HEK293 (cell line): ENCODE data around the gene BCL11B.

Experiments
- HOXC10 ChIP-seq: sonication (generic); formaldehyde crosslinking; IDR thresholded peaks from 2 replicates; pipeline ENCODE4 v1.8.1; 2023; ENCODE audit warnings: mild to moderate bottlenecking, missing genetic modification reagents
- KLF7 ChIP-seq: fragments of 450-650 bp; formaldehyde crosslinking; IDR thresholded peaks from 2 replicates; pipeline ENCODE4 v1.5.1; 2016; ENCODE audit warnings: missing biosample characterization, missing genetic modification characterization, borderline replicate concordance
- MZF1 ChIP-seq: fragments of 450-650 bp; formaldehyde crosslinking; IDR thresholded peaks from 2 replicates; pipeline ENCODE4 v1.5.1; 2017; ENCODE audit warnings: missing biosample characterization, missing genetic modification characterization, borderline replicate concordance
- OSR2 ChIP-seq: fragments of 450-650 bp; formaldehyde crosslinking; IDR thresholded peaks from 2 replicates; pipeline ENCODE4 v1.5.1; 2016; ENCODE audit warnings: missing biosample characterization, missing genetic modification characterization
- SCRT1 ChIP-seq: fragments of 450-650 bp; formaldehyde crosslinking; IDR thresholded peaks from 2 replicates; pipeline ENCODE4 v1.5.1; 2016; ENCODE audit warnings: missing biosample characterization, missing genetic modification characterization, borderline replicate concordance
- YY1 ChIP-seq: fragments of 450-650 bp; formaldehyde crosslinking; IDR thresholded peaks from 2 replicates; pipeline ENCODE4 v1.5.1; 2018; ENCODE audit warnings: missing biosample characterization, missing genetic modification characterization
- ZFP41 ChIP-seq: fragments of 450-650 bp; formaldehyde crosslinking; IDR thresholded peaks from 2 replicates; pipeline ENCODE4 v1.5.1; 2016; ENCODE audit warnings: missing biosample characterization, missing genetic modification characterization, borderline replicate concordance
- ZIC2 ChIP-seq: fragments of 450-650 bp; formaldehyde crosslinking; IDR thresholded peaks from 2 replicates; pipeline ENCODE4 v1.5.1; 2016; ENCODE audit warnings: missing biosample characterization, missing genetic modification characterization
- ZNF114 ChIP-seq: fragments of 450-650 bp; formaldehyde crosslinking; IDR thresholded peaks from 2 replicates; pipeline ENCODE4 v1.5.0; 2017; ENCODE audit warnings: missing biosample characterization, missing genetic modification characterization
- ZNF292 ChIP-seq: fragments of 450-650 bp; formaldehyde crosslinking; IDR thresholded peaks from 2 replicates; pipeline ENCODE4 v1.5.1; 2016; ENCODE audit warnings: low read depth, missing biosample characterization, missing genetic modification characterization, borderline replicate concordance
- ZNF394 ChIP-seq: fragments of 450-650 bp; formaldehyde crosslinking; IDR thresholded peaks from 2 replicates; pipeline ENCODE4 v1.5.1; 2016; ENCODE audit warnings: missing biosample characterization, missing genetic modification characterization, mild to moderate bottlenecking, moderate library complexity, borderline replicate concordance
- ZNF404 ChIP-seq: fragments of 450-650 bp; formaldehyde crosslinking; IDR thresholded peaks from 2 replicates; pipeline ENCODE4 v1.5.1; 2017; ENCODE audit warnings: missing biosample characterization, missing genetic modification characterization
- ZNF423 ChIP-seq: fragments of 450-650 bp; formaldehyde crosslinking; IDR thresholded peaks from 2 replicates; pipeline ENCODE4 v1.5.1; 2016; ENCODE audit warnings: missing biosample characterization, missing genetic modification characterization
- ZNF561 ChIP-seq: fragments of 450-650 bp; IDR thresholded peaks from 2 replicates; pipeline ENCODE4 v1.5.1; 2018; ENCODE audit warnings: missing biosample characterization, missing genetic modification characterization, borderline replicate concordance
- ZNF585B ChIP-seq: fragments of 450-650 bp; formaldehyde crosslinking; IDR thresholded peaks from 2 replicates; pipeline ENCODE4 v1.5.1; 2016; ENCODE audit warnings: missing biosample characterization, missing genetic modification characterization
- ZNF600 ChIP-seq: fragments of 450-650 bp; formaldehyde crosslinking; IDR thresholded peaks from 2 replicates; pipeline ENCODE4 v1.5.1; 2016; ENCODE audit warnings: missing biosample characterization, missing genetic modification characterization
- ZNF610 ChIP-seq: fragments of 450-650 bp; formaldehyde crosslinking; IDR thresholded peaks from 2 replicates; pipeline ENCODE4 v1.5.1; 2016; ENCODE audit warnings: missing biosample characterization, missing genetic modification characterization, borderline replicate concordance
- ZNF747 ChIP-seq: fragments of 450-650 bp; formaldehyde crosslinking; IDR thresholded peaks from 2 replicates; pipeline ENCODE4 v1.5.1; 2016; ENCODE audit warnings: missing biosample characterization, missing genetic modification characterization
- ZNF837 ChIP-seq: fragments of 450-650 bp; formaldehyde crosslinking; IDR thresholded peaks from 2 replicates; pipeline ENCODE4 v1.5.1; 2016; ENCODE audit warnings: missing biosample characterization, missing genetic modification characterization
- ZNF843 ChIP-seq: fragments of 450-650 bp; formaldehyde crosslinking; IDR thresholded peaks from 2 replicates; pipeline ENCODE4 v1.5.1; 2016; ENCODE audit warnings: missing biosample characterization, missing genetic modification characterization
- TF ChIP-seq, protein P1 (sequence below): fragments of 450-650 bp; formaldehyde crosslinking; IDR thresholded peaks from 2 replicates; pipeline ENCODE4 v1.5.1; 2016; ENCODE audit warnings: missing biosample characterization, missing genetic modification characterization
- TF ChIP-seq, protein P2 (sequence below): fragments of 450-650 bp; formaldehyde crosslinking; IDR thresholded peaks from 2 replicates; pipeline ENCODE4 v1.5.1; 2016; ENCODE audit warnings: missing biosample characterization, missing genetic modification characterization, low read depth
- TF ChIP-seq, protein P3 (sequence below): fragments of 450-650 bp; formaldehyde crosslinking; IDR thresholded peaks from 2 replicates; pipeline ENCODE4 v1.5.1; 2016; ENCODE audit warnings: missing biosample characterization, missing genetic modification characterization
- TF ChIP-seq, protein P4 (sequence below): fragments of 450-650 bp; formaldehyde crosslinking; IDR thresholded peaks from 2 replicates; pipeline ENCODE4 v1.5.1; 2016; ENCODE audit warnings: missing biosample characterization, missing genetic modification characterization
- TF ChIP-seq, protein P5 (sequence below): fragments of 450-650 bp; formaldehyde crosslinking; IDR thresholded peaks from 2 replicates; pipeline ENCODE4 v1.5.1; 2016; ENCODE audit warnings: missing biosample characterization, missing genetic modification characterization
- TF ChIP-seq, protein P6 (sequence below): fragments of 450-650 bp; formaldehyde crosslinking; IDR thresholded peaks from 2 replicates; pipeline ENCODE4 v1.5.1; 2017; ENCODE audit warnings: missing biosample characterization, missing genetic modification characterization
- TF ChIP-seq, protein P7 (sequence below): fragments of 450-650 bp; formaldehyde crosslinking; conservative IDR thresholded peaks from 2 replicates; pipeline ENCODE4 v1.5.1; 2016; ENCODE audit warnings: low read depth, missing biosample characterization, missing genetic modification characterization

The BCL11B gene

DNA sequence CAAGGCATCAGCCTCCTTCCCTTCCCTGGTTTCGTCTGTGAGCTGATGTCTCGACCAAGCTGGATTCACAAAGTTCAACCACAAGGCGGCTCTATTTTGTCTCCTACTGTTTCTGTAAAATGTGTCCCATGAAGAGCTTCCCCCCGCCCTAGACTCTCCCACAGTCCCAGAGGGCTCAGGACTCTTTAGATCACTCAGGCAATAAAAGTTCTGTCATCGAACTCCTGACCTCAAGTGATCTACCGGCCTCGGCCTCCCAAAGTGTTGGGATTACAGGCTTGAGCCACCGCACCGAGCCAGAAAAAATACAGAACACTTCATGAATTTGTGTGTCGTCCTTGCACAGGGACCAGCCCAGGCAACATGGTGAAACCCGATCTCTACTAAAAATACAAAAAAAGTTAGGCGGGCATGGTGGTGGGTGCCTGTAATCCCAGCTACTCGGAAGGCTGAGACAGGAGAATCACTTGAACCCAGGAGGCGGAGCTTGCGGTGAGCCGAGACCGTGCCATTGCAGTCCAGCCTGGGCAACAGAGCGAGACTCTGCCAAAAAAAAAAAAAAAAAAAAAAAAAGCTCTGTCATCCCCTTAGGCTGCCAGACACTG is 149.4 kb downstream of the BCL11B start (continued):
- TF ChIP-seq HOXC10 (CRISPR knock-in tag) (no peak), ZNF423 (tag by site-specific recombination) (peak; percentile 89), KLF7 (tag by site-specific recombination) (no peak), ZNF404 (tag by site-specific recombination) (no peak), ZNF610 (tag by site-specific recombination) (no peak), ZNF837 (no peak), OSR2 (tag by site-specific recombination) (peak; percentile 89), ZFP41 (tag by site-specific recombination) (no peak), YY1 (tag by site-specific recombination) (no peak), ZNF585B (no peak), ZNF600 (tag by site-specific recombination) (peak; percentile 57; the same call in 1 of the 2 replicates), ZNF114 (tag by site-specific recombination) (no peak), ZNF394 (tag by site-specific recombination) (peak; percentile 49; the same call in 1 of the 2 replicates), ZNF843 (tag by site-specific recombination) (peak; percentile 91), ZNF747 (tag by site-specific recombination) (no peak), SCRT1 (0 out of 2 replicates have a peak, but pooled peaks have one; percentile 9), ZNF292 (tag by site-specific recombination) (no peak), ZNF561 (peak; percentile 72; the same call in 1 of the 2 replicates), ZIC2 (tag by site-specific recombination) (peak; percentile 8; the same call in 1 of the 2 replicates), MZF1 (peak; percentile 72)
- TF ChIP-seq, protein P1, sequence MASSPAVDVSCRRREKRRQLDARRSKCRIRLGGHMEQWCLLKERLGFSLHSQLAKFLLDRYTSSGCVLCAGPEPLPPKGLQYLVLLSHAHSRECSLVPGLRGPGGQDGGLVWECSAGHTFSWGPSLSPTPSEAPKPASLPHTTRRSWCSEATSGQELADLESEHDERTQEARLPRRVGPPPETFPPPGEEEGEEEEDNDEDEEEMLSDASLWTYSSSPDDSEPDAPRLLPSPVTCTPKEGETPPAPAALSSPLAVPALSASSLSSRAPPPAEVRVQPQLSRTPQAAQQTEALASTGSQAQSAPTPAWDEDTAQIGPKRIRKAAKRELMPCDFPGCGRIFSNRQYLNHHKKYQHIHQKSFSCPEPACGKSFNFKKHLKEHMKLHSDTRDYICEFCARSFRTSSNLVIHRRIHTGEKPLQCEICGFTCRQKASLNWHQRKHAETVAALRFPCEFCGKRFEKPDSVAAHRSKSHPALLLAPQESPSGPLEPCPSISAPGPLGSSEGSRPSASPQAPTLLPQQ: peak; percentile 60
- TF ChIP-seq, protein P2, sequence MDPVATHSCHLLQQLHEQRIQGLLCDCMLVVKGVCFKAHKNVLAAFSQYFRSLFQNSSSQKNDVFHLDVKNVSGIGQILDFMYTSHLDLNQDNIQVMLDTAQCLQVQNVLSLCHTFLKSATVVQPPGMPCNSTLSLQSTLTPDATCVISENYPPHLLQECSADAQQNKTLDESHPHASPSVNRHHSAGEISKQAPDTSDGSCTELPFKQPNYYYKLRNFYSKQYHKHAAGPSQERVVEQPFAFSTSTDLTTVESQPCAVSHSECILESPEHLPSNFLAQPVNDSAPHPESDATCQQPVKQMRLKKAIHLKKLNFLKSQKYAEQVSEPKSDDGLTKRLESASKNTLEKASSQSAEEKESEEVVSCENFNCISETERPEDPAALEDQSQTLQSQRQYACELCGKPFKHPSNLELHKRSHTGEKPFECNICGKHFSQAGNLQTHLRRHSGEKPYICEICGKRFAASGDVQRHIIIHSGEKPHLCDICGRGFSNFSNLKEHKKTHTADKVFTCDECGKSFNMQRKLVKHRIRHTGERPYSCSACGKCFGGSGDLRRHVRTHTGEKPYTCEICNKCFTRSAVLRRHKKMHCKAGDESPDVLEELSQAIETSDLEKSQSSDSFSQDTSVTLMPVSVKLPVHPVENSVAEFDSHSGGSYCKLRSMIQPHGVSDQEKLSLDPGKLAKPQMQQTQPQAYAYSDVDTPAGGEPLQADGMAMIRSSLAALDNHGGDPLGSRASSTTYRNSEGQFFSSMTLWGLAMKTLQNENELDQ: no peak
- TF ChIP-seq, protein P3, sequence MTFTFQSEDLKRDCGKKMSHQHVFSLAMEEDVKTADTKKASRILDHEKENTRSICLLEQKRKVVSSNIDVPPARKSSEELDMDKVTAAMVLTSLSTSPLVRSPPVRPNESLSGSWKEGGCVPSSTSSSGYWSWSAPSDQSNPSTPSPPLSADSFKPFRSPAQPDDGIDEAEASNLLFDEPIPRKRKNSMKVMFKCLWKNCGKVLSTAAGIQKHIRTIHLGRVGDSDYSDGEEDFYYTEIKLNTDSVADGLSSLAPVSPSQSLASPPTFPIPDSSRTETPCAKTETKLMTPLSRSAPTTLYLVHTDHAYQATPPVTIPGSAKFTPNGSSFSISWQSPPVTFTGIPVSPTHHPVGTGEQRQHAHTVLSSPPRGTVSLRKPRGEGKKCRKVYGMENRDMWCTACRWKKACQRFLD (tag by site-specific recombination): no peak
- TF ChIP-seq, protein P4, sequence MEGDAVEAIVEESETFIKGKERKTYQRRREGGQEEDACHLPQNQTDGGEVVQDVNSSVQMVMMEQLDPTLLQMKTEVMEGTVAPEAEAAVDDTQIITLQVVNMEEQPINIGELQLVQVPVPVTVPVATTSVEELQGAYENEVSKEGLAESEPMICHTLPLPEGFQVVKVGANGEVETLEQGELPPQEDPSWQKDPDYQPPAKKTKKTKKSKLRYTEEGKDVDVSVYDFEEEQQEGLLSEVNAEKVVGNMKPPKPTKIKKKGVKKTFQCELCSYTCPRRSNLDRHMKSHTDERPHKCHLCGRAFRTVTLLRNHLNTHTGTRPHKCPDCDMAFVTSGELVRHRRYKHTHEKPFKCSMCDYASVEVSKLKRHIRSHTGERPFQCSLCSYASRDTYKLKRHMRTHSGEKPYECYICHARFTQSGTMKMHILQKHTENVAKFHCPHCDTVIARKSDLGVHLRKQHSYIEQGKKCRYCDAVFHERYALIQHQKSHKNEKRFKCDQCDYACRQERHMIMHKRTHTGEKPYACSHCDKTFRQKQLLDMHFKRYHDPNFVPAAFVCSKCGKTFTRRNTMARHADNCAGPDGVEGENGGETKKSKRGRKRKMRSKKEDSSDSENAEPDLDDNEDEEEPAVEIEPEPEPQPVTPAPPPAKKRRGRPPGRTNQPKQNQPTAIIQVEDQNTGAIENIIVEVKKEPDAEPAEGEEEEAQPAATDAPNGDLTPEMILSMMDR (tag by site-specific recombination): peak; percentile 59; the same call in 1 of the 2 replicates
- TF ChIP-seq, protein P5, sequence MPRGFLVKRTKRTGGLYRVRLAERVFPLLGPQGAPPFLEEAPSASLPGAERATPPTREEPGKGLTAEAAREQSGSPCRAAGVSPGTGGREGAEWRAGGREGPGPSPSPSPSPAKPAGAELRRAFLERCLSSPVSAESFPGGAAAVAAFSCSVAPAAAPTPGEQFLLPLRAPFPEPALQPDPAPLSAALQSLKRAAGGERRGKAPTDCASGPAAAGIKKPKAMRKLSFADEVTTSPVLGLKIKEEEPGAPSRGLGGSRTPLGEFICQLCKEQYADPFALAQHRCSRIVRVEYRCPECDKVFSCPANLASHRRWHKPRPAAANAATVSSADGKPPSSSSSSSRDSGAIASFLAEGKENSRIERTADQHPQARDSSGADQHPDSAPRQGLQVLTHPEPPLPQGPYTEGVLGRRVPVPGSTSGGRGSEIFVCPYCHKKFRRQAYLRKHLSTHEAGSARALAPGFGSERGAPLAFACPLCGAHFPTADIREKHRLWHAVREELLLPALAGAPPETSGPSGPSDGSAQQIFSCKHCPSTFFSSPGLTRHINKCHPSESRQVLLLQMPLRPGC (tag by site-specific recombination): no peak
- TF ChIP-seq, protein P6, sequence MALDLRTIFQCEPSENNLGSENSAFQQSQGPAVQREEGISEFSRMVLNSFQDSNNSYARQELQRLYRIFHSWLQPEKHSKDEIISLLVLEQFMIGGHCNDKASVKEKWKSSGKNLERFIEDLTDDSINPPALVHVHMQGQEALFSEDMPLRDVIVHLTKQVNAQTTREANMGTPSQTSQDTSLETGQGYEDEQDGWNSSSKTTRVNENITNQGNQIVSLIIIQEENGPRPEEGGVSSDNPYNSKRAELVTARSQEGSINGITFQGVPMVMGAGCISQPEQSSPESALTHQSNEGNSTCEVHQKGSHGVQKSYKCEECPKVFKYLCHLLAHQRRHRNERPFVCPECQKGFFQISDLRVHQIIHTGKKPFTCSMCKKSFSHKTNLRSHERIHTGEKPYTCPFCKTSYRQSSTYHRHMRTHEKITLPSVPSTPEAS (tag by site-specific recombination): no peak
- TF ChIP-seq, protein P7, sequence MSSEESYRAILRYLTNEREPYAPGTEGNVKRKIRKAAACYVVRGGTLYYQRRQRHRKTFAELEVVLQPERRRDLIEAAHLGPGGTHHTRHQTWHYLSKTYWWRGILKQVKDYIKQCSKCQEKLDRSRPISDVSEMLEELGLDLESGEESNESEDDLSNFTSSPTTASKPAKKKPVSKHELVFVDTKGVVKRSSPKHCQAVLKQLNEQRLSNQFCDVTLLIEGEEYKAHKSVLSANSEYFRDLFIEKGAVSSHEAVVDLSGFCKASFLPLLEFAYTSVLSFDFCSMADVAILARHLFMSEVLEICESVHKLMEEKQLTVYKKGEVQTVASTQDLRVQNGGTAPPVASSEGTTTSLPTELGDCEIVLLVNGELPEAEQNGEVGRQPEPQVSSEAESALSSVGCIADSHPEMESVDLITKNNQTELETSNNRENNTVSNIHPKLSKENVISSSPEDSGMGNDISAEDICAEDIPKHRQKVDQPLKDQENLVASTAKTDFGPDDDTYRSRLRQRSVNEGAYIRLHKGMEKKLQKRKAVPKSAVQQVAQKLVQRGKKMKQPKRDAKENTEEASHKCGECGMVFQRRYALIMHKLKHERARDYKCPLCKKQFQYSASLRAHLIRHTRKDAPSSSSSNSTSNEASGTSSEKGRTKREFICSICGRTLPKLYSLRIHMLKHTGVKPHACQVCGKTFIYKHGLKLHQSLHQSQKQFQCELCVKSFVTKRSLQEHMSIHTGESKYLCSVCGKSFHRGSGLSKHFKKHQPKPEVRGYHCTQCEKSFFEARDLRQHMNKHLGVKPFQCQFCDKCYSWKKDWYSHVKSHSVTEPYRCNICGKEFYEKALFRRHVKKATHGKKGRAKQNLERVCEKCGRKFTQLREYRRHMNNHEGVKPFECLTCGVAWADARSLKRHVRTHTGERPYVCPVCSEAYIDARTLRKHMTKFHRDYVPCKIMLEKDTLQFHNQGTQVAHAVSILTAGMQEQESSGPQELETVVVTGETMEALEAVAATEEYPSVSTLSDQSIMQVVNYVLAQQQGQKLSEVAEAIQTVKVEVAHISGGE (tag by site-specific recombination): peak; percentile 85
